ENCODE results near the gene GPC3.

- TF ChIP-seq, protein P1, sequence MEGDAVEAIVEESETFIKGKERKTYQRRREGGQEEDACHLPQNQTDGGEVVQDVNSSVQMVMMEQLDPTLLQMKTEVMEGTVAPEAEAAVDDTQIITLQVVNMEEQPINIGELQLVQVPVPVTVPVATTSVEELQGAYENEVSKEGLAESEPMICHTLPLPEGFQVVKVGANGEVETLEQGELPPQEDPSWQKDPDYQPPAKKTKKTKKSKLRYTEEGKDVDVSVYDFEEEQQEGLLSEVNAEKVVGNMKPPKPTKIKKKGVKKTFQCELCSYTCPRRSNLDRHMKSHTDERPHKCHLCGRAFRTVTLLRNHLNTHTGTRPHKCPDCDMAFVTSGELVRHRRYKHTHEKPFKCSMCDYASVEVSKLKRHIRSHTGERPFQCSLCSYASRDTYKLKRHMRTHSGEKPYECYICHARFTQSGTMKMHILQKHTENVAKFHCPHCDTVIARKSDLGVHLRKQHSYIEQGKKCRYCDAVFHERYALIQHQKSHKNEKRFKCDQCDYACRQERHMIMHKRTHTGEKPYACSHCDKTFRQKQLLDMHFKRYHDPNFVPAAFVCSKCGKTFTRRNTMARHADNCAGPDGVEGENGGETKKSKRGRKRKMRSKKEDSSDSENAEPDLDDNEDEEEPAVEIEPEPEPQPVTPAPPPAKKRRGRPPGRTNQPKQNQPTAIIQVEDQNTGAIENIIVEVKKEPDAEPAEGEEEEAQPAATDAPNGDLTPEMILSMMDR (IDR thresholded peaks at IDR 0.05): no peak
- TF ChIP-seq POLR2A (IDR thresholded peaks at IDR 0.05): no peak
These were observed 457.6 kb downstream of the GPC3 start for GRCh38 chrX:133527825-133528224.
